Raji (cell line): ENCODE measurements around the gene ZFHX3.

ENCODE experiments used
- POLR2A ChIP-seq: IDR thresholded peaks from 2 replicates; pipeline ENCODE4 v1.6.1; 2011; ENCODE audit warnings: low read depth, low read length, control low read depth; ENCODE audit not compliant: insufficient read depth

The ZFHX3 gene

DNA sequence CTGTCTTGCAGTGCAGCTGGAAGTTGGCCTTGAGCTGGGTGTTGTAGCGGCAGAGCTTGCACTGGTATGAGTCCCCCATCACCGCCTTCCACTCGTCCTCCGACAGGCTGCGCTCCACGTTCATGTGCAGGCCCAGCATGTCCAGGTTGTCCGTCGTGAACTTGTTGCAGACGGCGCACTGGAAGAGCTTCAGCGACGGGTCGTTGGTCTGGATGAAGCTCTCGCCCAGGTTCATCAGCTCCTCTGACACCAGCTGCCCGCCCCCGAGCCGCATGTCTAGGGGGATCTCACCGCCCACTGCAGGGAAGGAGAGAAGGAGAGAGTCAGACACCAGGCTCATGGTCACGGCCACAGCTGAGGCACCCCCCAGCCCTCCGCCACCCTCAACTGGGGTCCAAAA is 97.3 kb downstream of the ZFHX3 start:
- no peak for TF ChIP-seq POLR2A

GRCh38 chr16:72948238-72948829 is 99.6 kb downstream of the ZFHX3 start:
- TF ChIP-seq POLR2A, result no peak

DNA sequence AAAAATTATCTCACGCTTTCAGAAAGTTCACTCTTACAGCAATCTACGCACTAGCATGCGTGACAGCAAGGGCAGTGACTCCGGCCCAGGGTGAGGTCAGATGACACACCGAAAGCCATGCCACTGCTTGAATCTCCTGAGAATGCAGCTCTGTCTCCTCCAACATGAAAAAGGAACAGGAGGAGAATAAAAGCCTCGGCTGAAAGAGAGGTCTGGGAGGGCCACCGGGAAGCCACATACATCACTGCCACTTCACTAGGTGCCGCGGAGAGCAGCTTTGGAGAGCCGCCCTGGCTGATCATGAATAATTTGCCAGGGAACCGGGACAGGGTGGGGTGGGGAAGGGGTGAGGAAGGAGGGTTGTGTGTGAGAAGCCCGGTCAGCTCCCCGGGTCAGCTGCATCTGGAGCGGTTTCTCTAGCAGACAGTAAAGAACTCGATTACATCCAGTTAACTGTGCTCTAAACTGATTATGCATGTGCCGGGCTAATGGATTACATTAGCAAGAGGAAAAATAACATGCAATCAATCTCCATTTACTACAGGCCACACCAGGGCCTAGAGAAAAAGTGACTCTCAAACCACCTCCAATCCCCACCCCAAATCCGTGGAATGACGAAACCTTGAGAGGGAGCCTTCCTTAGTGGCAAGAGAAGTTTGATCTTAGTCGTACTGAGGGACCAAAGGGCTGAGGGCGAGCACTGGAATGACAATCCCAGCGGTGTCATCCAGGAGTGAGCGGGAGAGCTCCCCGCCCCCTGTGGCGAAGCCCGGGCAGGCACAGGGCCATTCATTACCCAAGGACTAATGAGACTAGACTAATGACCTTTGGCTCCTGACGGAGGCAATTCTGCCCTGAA is 100.3 kb downstream of the ZFHX3 start:
- TF ChIP-seq POLR2A, result no peak

DNA sequence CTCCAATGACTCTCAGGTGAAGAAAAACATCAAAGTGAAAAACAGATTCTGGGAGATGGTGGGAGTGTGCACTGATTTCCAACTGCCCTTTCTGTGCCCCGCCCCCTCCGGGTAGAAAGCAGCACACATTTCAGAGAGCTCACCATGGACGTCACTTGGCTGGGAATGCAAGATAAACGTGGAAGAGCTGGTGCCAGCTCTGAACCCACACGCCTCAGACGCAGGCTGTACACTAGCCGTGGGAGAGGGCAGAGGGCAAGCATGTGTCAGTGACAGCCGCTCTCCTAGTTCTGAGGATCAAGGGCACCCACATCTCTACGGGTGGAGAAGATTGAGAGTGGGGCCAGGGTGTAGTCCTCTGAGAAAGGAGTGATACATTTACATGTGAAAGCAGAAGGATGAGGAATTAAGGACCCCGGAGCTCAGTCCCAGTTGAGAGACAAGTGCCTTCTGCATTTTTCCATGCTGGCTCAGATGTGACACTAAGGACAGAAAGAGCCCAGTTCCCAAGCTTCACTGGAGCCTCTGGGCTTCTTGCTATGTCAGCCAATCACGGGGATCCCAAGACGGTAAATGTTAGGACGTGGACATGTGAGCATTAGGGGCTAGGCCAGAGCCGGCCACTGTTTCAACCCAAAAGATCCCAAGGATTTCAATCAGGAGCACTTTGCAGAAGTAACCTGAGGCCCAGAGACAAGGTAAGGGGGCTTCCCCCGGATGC is 101.3 kb downstream of the ZFHX3 start:
- no peak for TF ChIP-seq POLR2A

DNA sequence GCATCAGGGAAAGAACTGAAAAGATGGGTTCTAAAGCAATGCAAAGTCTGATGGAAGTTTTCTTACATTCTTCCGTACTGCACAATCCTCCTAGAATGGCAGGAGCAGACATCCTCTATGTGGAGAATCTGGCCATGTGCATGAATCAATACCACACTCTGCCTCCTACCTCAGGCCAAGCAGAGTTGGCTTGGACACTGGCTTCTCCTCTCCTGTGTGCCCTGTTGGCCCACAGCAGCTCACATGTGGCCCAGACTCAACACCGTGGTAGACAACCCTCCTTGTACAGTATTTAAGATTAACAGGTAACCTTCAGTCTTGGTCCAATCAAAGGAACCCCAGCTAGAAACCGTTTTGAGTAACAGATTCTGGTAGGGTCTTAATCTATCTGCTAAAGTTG is 101.9 kb downstream of the ZFHX3 start:
- no peak for TF ChIP-seq POLR2A

- no peak for TF ChIP-seq POLR2A
These were observed 102.3 kb downstream of the ZFHX3 start for GRCh38 chr16:72945611-72946010.

GRCh38 chr16:72944757-72945485 is 103.0 kb downstream of the ZFHX3 start:
- TF ChIP-seq POLR2A, result no peak

GRCh38 chr16:72942021-72942420 is 105.9 kb downstream of the ZFHX3 start:
- TF ChIP-seq POLR2A, result no peak

- TF ChIP-seq POLR2A, result no peak
These were observed 107.0 kb downstream of the ZFHX3 start for GRCh38 chr16:72940886-72941285.

DNA sequence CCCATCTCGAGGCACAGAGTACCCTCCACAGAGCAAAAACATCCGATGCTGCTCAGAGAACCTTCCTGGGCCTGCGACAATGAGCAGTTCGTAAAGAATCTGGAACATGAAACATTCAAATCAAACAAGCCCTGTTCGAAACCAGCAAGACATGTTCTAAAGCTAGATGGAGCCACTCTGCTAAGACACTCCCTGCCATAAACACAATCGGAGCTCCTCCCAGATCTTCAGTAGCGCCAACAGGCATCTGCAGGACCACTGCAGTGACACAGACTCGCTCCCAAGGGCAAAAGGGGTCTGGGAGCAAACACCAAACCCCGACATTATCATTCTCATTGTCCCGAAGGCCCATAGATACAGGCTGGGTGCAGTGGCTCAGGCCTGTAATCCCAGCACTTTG is 108.7 kb downstream of the ZFHX3 start:
- no peak for TF ChIP-seq POLR2A

- TF ChIP-seq POLR2A, result no peak
These were observed 109.1 kb downstream of the ZFHX3 start for GRCh38 chr16:72938795-72939164.

GRCh38 chr16:72937916-72938794 is 109.8 kb downstream of the ZFHX3 start:
- no peak for TF ChIP-seq POLR2A

GRCh38 chr16:72937360-72937759 is 110.6 kb downstream of the ZFHX3 start:
- TF ChIP-seq POLR2A, result no peak

DNA sequence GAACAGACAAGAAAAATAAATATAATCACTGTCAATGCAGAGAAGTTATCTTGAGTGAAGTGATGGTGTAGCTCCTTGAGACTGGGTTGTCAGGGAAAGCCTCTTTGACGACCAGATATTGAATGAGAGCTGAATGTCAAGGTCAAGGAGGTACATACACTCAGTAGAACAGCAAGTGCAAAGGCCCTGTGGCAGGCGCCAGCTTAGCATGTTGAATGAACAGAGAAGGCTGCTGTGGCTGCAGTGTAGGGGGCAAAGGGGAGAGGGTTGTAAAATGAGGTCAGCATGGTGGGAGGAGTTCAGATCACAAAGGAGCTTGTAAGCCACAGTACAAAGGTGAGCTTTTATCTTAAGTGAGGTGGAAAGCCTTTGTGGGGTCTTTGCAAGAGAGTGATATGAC is 111.5 kb downstream of the ZFHX3 start:
- no peak for TF ChIP-seq POLR2A
